ENCODE measurements around the gene SARS1. TPM values are rescaled to one million over a fixed set of nuclear protein-coding genes. Genes with fewer than 3 reads are reported as not detected.
A peak's percentile ranks its signal among the peaks of the same experiment; 100 is the strongest.
"Not testable (repeated sequence)": the region's sequence is repeated elsewhere in the genome, so short reads cannot be mapped to it uniquely, and the experiment has no call there.

SARS1 gene
- total and polyA plus RNA-seq, 8 donors = 139 to 189 (median 145) TPM

GRCh38 chr1:109170035-109170764 lies 43.5 kb upstream of the SARS1 start:
- no peaks in the 10 kb centered on the region for H3K9me3 ChIP-seq
- no peak for TF ChIP-seq CTCF (IDR thresholded peaks at IDR 0.05)
- no peak for ATAC-seq
- H3K27ac ChIP-seq = peak overlapping the region in 1 of 2 donors; percentile 57
- no peaks in the 10 kb centered on the region for H3K36me3 ChIP-seq
- no peak for DNase-seq
- H3K27me3 ChIP-seq = no peaks in the 10 kb centered on the region
- peaks cover 0 to 28% of the 10 kb centered on the region in 2 donors for H3K4me1 ChIP-seq
- intact Hi-C loops (cut with DNase I) = no loop called here
- H3K4me3 ChIP-seq = no peak overlapping the region

GRCh38 chr1:109171646-109172045 lies 42.1 kb upstream of the SARS1 start:
- DNase-seq (no peak), ATAC-seq (no peak)
- no peaks in the 10 kb centered on the region for H3K36me3 ChIP-seq
- no peak overlapping the region for H3K4me3 ChIP-seq
- no peaks in the 10 kb centered on the region for H3K27me3 ChIP-seq
- TF ChIP-seq CTCF (IDR thresholded peaks at IDR 0.05) = no peak
- no peak overlapping the region for H3K27ac ChIP-seq
- intact Hi-C loops (cut with DNase I) = no loop called here
- H3K4me1 ChIP-seq = peaks cover 0 to 28% of the 10 kb centered on the region in 2 donors
- no peaks in the 10 kb centered on the region for H3K9me3 ChIP-seq

- H3K4me1 ChIP-seq; H3K36me3 ChIP-seq; DNase-seq; H3K4me3 ChIP-seq; H3K27me3 ChIP-seq; intact Hi-C loops (cut with DNase I); H3K9me3 ChIP-seq: not testable (repeated sequence)
- peak; percentile 60 for ATAC-seq
- peak overlapping the region; percentile 16 to 48 for H3K27ac ChIP-seq
Observed at GRCh38 chr1:109176349-109176748, 37.4 kb upstream of the SARS1 start.

GRCh38 chr1:109180715-109181084 lies 33.0 kb upstream of the SARS1 start:
- intact Hi-C loops (cut with DNase I); H3K36me3 ChIP-seq; H3K9me3 ChIP-seq; H3K4me3 ChIP-seq; H3K27me3 ChIP-seq; DNase-seq: not testable (repeated sequence)
- peak; percentile 9 for ATAC-seq
- Histone ChIP-seq H3K27ac (peak overlapping the region; percentile 3 to 65), H3K4me1 (peaks cover 12 to 16% of the 10 kb centered on the region in 2 donors)

- Histone ChIP-seq H3K27me3 (no peaks in the 10 kb centered on the region), H3K36me3 (no peaks in the 10 kb centered on the region), H3K4me1 (peaks cover 18 to 21% of the 10 kb centered on the region in 2 donors), H3K4me3 (no peak overlapping the region), H3K9me3 (no peaks in the 10 kb centered on the region), H3K27ac (peak overlapping the region; percentile 55 to 72)
- DNase-seq = peak in 2 of 4 donors; percentile 49 to 78
- TF ChIP-seq CTCF (IDR thresholded peaks at IDR 0.05) = no peak
- peak; percentile 65 for ATAC-seq
- intact Hi-C loops (cut with DNase I) = no loop called here
Observed at GRCh38 chr1:109181085-109181806, 32.5 kb upstream of the SARS1 start.

GRCh38 chr1:109181807-109182163 lies 31.9 kb upstream of the SARS1 start:
- Histone ChIP-seq H3K27me3 (no peaks in the 10 kb centered on the region), H3K9me3 (no peaks in the 10 kb centered on the region), H3K4me1 (peaks cover 20 to 26% of the 10 kb centered on the region in 2 donors), H3K36me3 (no peaks in the 10 kb centered on the region), H3K4me3 (no peak overlapping the region), H3K27ac (peak overlapping the region; percentile 55 to 72)
- DNase-seq (no peak), ATAC-seq (no peak)
- TF ChIP-seq CTCF (IDR thresholded peaks at IDR 0.05) = no peak
- intact Hi-C loops (cut with DNase I) = no loop called here

Measured in left lung (tissue), 10 donors.